Bronchial epithelial cell (primary cell): Measurements from ENCODE around the gene NCOA7. TPM values are rescaled to one million over a fixed set of nuclear protein-coding genes. Genes with fewer than 3 reads are reported as not detected.

Experiments
- DNase-seq: peaks from one replicate; pipeline ENCODE4 v3.0.0-alpha.2; 2010; ENCODE audit warnings: low read depth
- FAIRE-seq: peaks from 2 replicates; lab custom pipeline; 2011; peaks lifted over from hg19 to GRCh38; lab: Jason Lieb, UNC
- H3K27me3 ChIP-seq: 2 replicates; pipeline ENCODE4 v1.5.1; 2011; ENCODE audit warnings: low read length; ENCODE audit not compliant: control insufficient read depth, insufficient read depth
- H3K36me3 ChIP-seq: 2 replicates; pipeline ENCODE4 v1.5.1; 2011; ENCODE audit warnings: low read length; ENCODE audit not compliant: control insufficient read depth, insufficient read depth
- H3K4me3 ChIP-seq: 2 replicates; pipeline ENCODE4 v1.5.1; 2011; ENCODE audit warnings: mild to moderate bottlenecking, low read depth, low read length, control low read depth
- CTCF ChIP-seq: IDR thresholded peaks from 2 replicates; pipeline ENCODE4 v1.5.1; 2011; ENCODE audit warnings: mild to moderate bottlenecking, moderate library complexity, low read length, control low read depth, inconsistent platforms; ENCODE audit not compliant: insufficient read depth, severe bottlenecking
- total RNA-seq: library from RNA; depleted of rRNA; stranded (reverse); fragments of >200 nt; gene quantifications from 2 replicates; pipeline ENCODE4 v1.2.1, GENCODE V29; 2014

The NCOA7 gene
- total RNA-seq, 1 donor from 2014 or later = 39.0 TPM

- H3K27me3 ChIP-seq = peaks cover 2% of the 10 kb centered on the region
Observed at GRCh38 chr6:125745281-125746018, 45.3 kb upstream of the NCOA7 start.

GRCh38 chr6:125746019-125746414, 44.7 kb upstream of the NCOA7 start:
- peaks cover 2% of the 10 kb centered on the region for H3K27me3 ChIP-seq
- no peak overlapping the region for H3K4me3 ChIP-seq

More at GRCh38 chr6:125745281-125746018, 45.3 kb upstream of the NCOA7 start:
- TF ChIP-seq CTCF = no peak
- Histone ChIP-seq H3K36me3 (no peaks in the 10 kb centered on the region), H3K4me3 (no peak overlapping the region)
- FAIRE-seq = no peak
- no peak for DNase-seq

GRCh38 chr6:125746731-125747588, 43.8 kb upstream of the NCOA7 start:
- FAIRE-seq (no peak), DNase-seq (peak; percentile 69)
- TF ChIP-seq CTCF = no peak
- Histone ChIP-seq H3K36me3 (no peaks in the 10 kb centered on the region), H3K4me3 (peak overlapping the region; percentile 78), H3K27me3 (peaks cover 2% of the 10 kb centered on the region)

More at GRCh38 chr6:125746019-125746414, 44.7 kb upstream of the NCOA7 start:
- H3K36me3 ChIP-seq = no peaks in the 10 kb centered on the region
- DNase-seq (no peak), FAIRE-seq (no peak)
- TF ChIP-seq CTCF = no peak

DNA sequence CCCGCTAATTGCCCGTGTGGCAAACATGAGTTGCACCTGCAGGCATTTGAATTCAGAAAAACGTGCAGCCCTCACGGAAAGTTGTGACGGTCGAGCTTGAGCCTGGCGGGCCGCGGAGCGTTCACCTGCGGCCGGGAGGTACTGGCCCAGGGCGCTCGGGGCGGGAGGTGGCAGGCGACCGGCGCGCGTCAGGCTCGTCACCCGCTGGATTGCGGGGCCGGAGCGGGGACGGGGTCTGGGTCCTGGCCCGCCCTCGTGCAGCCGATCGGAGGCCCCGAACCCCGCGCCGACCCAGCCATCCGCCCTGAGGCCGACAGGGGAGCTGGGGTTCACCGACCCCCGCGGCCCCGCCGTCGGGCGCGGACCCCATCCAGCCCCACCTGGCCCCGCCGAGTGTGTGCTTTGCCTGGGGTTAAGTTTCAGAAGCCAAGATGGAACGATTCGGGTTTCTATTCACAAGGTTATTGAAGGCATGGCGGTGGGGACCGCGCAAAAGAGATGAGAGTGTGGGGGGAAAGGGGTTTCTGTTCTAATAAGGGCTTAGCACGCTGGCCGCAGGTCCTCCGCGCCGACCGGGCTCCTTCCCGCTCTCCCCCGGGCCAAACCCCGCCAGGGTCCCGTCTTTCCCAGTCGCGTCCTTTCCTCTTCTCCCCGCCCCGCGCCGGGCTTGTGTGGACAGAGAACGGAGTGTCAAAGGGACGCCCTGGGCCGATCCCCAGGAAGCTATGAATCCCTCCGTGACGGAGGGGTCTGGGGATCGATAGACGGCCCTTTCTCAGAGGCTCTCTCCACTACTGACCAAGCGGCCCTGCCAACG, 43.0 kb upstream of the NCOA7 start:
- TF ChIP-seq CTCF = no peak
- FAIRE-seq (no peak), DNase-seq (no peak)
- Histone ChIP-seq H3K4me3 (peak overlapping the region; percentile 78), H3K36me3 (no peaks in the 10 kb centered on the region), H3K27me3 (peaks cover 2% of the 10 kb centered on the region)

DNA sequence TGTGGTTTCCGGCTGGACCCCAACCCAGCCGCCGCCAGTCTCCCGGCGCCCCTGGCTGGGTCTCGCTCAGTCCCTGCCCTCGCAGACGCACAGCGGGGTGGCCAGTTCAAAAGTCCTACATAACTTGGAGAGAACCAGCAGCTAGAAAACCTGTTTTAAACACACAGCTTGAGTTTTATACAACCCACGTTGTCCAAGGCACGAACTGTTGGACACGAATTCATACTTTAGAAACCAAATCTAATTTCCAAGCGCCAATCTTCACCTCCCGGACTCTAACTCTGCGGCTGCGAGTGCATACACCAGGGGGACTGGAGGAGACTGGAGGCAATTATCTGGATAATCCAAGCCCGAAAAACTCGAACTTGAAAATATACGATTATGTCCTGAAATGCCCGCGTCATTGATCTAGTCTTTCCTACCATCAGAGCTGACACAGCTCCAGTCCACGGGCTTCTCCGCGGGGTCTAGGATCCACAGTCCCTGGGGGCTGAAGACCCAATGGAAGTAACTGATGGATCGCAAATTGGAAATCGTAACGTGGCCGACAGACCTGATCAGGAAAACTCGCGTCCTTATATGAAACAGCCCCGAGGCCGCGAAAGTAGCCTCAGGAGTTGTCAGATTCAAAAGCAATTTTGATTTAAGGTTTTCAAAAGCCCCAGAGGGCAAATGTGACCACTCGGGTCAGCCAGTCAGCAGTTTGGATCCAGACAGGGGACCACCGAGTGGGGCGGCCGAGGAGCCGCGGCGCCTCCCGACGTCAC, 42.2 kb upstream of the NCOA7 start:
- FAIRE-seq (no peak), DNase-seq (peak; percentile 20)
- Histone ChIP-seq H3K27me3 (peaks cover 2% of the 10 kb centered on the region), H3K4me3 (peak overlapping the region; percentile 78), H3K36me3 (no peaks in the 10 kb centered on the region)
- TF ChIP-seq CTCF = no peak
